Gastroesophageal sphincter (tissue), 3 donors: ENCODE results near the gene TICAM1.

Experiments used
- CTCF ChIP-seq, 4 experiments: fragments of 200-600 bp in 2 of 4; fragments of 450-650 bp in 2 of 4; sonication (generic) in 1 of 4; IDR thresholded peaks; one replicate each; pipeline ENCODE4 v1.5.1; 2017 to 2019; ENCODE audit warnings: antibody characterized with exemption in 4 of 4, mild to moderate bottlenecking in 2 of 4, moderate library complexity in 2 of 4
- EP300 ChIP-seq: sonication (generic); formaldehyde crosslinking; IDR thresholded peaks from one replicate; pipeline ENCODE4 v1.6.1; 2017; ENCODE audit warnings: antibody characterized with exemption, mild to moderate bottlenecking
- POLR2A ChIP-seq, 2 donors: fragments of 450-650 bp; IDR thresholded peaks; one replicate each; pipeline ENCODE4 v1.6.1; 2017; ENCODE audit warnings: antibody characterized with exemption in 2 of 2, mild to moderate bottlenecking in 2 of 2, moderate library complexity in 1 of 2

- TF ChIP-seq CTCF (IDR thresholded peaks at IDR 0.05): no peak
- TF ChIP-seq POLR2A (IDR thresholded peaks at IDR 0.05): no peak
- TF ChIP-seq EP300: no peak
Measured at GRCh38 chr19:4776436-4777211, 54.9 kb downstream of the TICAM1 start.
